Activated naive CD8-positive, alpha-beta T cell (primary cell): ENCODE measurements around the gene ASB18.
"Not testable (repeated sequence)": the region's sequence is repeated elsewhere in the genome, so short reads cannot be mapped to it uniquely, and the experiment has no call there.

ENCODE experiments used
- H3K27ac Mint-ChIP-seq: one replicate; pipeline ENCODE4 v1.8.0; 2021; ENCODE audit warnings: mixed read lengths
- H3K27me3 Mint-ChIP-seq: one replicate; pipeline ENCODE4 v1.8.0; 2021; ENCODE audit warnings: mixed read lengths
- H3K36me3 Mint-ChIP-seq: one replicate; pipeline ENCODE4 v1.8.0; 2021; ENCODE audit warnings: mixed read lengths
- H3K4me1 Mint-ChIP-seq: one replicate; pipeline ENCODE4 v1.8.0; 2021; ENCODE audit warnings: low read depth, mixed read lengths
- H3K4me3 Mint-ChIP-seq: one replicate; pipeline ENCODE4 v1.8.0; 2021; ENCODE audit warnings: mild to moderate bottlenecking, mixed read lengths
- H3K9me3 Mint-ChIP-seq: one replicate; pipeline ENCODE4 v1.8.0; 2021; ENCODE audit warnings: low read depth, mixed read lengths

Gene ASB18

DNA sequence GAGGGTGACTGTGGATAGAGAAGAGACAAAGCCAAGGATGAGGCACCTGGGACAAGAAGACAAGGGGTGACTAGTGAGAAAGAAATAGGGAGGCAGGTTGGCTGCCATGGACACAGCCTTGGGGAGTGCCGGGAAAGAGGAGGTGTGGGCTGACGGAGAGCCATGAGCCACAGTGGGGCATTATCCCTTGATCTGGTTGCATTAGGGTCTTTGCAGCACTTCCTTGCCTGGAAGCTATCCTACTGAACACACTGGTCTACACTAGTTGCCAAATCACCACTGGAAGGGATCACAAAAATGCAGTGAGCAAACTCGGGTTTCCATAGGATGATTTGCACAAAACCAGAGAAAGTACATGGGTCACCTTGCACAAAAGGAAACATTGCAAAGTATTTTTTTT, 27.7 kb upstream of the ASB18 start:
- Mint-ChIP-seq H3K4me1 (no peaks in the 10 kb centered on the region), H3K27me3 (peaks cover 17% of the 10 kb centered on the region), H3K36me3 (no peaks in the 10 kb centered on the region), H3K4me3 (no peak overlapping the region), H3K9me3 (no peaks in the 10 kb centered on the region), H3K27ac (no peak overlapping the region)

GRCh38 chr2:236291476-236291875, 27.3 kb upstream of the ASB18 start:
- Mint-ChIP-seq H3K27ac (no peak overlapping the region), H3K27me3 (peaks cover 17% of the 10 kb centered on the region), H3K9me3 (no peaks in the 10 kb centered on the region), H3K36me3 (no peaks in the 10 kb centered on the region), H3K4me3 (no peak overlapping the region), H3K4me1 (no peaks in the 10 kb centered on the region)

DNA sequence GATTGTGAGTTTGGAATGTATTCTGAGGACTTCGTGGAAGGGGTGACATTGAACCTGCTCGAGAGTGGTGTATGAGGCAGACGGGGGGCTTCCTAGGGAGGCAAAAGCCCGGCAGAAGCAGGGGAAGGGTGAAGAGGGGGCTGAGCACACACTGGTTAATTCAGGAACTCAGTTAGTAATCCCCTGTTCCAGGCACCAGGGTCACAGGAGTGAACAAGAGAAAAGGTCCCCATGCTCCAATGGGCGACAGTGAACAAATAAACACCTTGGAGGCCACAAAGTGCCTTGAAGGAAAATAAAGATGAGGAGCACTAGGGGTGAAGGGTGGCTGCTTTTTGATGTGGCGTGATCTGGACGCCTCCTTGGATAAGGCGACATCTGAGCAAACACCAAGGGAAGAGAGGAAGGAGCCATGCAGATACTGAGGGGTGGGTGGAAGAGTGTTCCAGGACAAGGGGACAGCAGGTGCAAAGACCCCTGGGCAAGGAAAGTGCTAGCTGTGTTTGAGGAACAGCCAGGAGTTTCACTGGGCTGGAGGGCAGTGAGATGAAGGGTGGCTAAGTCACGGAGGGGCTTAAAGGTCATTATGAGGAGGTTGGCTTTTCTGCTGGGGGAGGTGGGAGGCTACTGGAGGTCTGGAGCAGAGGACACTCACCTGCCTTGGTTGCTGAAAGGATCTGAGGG, 26.7 kb upstream of the ASB18 start:
- Mint-ChIP-seq H3K4me3 (no peak overlapping the region), H3K27me3 (peaks cover 17% of the 10 kb centered on the region), H3K4me1 (no peaks in the 10 kb centered on the region), H3K9me3 (no peaks in the 10 kb centered on the region), H3K27ac (no peak overlapping the region), H3K36me3 (no peaks in the 10 kb centered on the region)

- Mint-ChIP-seq H3K27ac (no peak overlapping the region), H3K4me1 (no peaks in the 10 kb centered on the region), H3K4me3 (no peak overlapping the region), H3K36me3 (no peaks in the 10 kb centered on the region), H3K27me3 (peaks cover 17% of the 10 kb centered on the region), H3K9me3 (no peaks in the 10 kb centered on the region)
Measured at GRCh38 chr2:236289766-236290462, 25.7 kb upstream of the ASB18 start.

DNA sequence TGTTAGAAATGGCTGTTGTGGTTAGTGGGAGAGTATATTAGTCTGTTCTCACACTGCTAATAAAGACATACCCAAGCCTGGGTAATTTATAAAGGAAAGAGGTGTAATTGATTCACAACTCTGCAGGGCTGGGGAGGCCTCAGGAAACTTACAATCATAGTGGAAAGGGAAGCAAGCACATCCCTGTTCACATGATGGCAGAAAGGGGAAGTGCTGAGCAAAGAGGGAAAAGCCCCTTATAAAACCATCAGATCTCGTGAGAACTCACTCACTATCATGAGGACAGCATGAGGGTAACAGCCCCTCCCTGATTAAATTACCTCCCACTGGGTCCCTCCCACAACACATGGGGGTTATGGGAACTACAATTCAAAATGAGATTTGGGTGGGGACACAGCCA, 24.2 kb upstream of the ASB18 start:
- not testable (repeated sequence) for H3K4me1 Mint-ChIP-seq, H3K4me3 Mint-ChIP-seq, H3K9me3 Mint-ChIP-seq, H3K36me3 Mint-ChIP-seq, H3K27ac Mint-ChIP-seq
- peaks cover 17% of the 10 kb centered on the region for H3K27me3 Mint-ChIP-seq

DNA sequence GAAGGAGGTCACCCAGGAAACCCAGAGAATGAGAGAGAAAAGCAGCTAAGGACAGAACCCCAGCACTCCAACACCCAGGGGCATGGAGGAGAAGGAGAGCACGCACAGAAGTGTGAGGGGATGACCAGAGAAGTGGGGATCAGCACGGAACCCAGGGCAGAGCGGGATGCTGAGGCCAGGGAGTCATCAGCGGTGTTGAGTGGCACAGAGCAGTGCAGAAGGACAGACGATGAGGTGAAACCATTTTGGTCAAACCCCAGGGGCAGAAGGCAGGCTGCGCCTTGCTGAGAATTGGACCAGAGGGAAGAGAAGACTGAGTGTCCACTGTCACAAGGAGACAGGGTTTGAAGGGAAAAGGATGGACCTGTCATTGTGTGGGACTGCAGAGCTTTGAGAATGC, 23.4 kb upstream of the ASB18 start:
- H3K27me3 Mint-ChIP-seq, result peaks cover 17% of the 10 kb centered on the region
- no peak overlapping the region for H3K4me3 Mint-ChIP-seq
- H3K4me1 Mint-ChIP-seq, result no peaks in the 10 kb centered on the region
- H3K27ac Mint-ChIP-seq, result no peak overlapping the region
- H3K36me3 Mint-ChIP-seq, result no peaks in the 10 kb centered on the region
- H3K9me3 Mint-ChIP-seq, result no peaks in the 10 kb centered on the region

- Mint-ChIP-seq H3K36me3 (no peaks in the 10 kb centered on the region), H3K4me3 (no peak overlapping the region), H3K9me3 (no peaks in the 10 kb centered on the region), H3K4me1 (no peaks in the 10 kb centered on the region), H3K27ac (no peak overlapping the region), H3K27me3 (peaks cover 19% of the 10 kb centered on the region)
Measured at GRCh38 chr2:236286873-236287545, 22.8 kb upstream of the ASB18 start.

- H3K27me3 Mint-ChIP-seq, result peaks cover 13% of the 10 kb centered on the region
- H3K4me3 Mint-ChIP-seq, result no peak overlapping the region
- no peaks in the 10 kb centered on the region for H3K4me1 Mint-ChIP-seq
- H3K27ac Mint-ChIP-seq, result no peak overlapping the region
- H3K9me3 Mint-ChIP-seq, result no peaks in the 10 kb centered on the region
- no peaks in the 10 kb centered on the region for H3K36me3 Mint-ChIP-seq
Measured at GRCh38 chr2:236284208-236284607, 20.0 kb upstream of the ASB18 start.

DNA sequence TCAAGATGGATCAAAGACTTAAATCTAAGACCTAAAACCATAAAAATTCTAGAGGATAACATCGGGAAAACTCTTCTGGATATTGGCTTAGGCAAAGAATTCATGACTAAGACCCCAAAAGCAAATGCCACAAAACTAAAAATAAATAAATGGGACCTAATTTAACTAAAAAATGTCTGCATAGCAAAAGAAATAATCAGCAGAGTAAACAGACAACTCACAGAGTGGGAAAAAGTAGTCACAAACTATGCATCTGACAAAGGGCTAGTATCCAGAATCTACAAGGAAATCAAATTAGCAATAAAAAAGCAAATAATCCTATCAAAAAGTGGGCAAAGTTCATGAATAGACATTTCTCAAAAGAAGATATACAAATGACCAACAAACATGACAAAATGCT, 18.2 kb upstream of the ASB18 start:
- no peaks in the 10 kb centered on the region for H3K4me1 Mint-ChIP-seq
- no peak overlapping the region for H3K4me3 Mint-ChIP-seq
- peaks cover 19% of the 10 kb centered on the region for H3K27me3 Mint-ChIP-seq
- H3K27ac Mint-ChIP-seq, result no peak overlapping the region
- no peaks in the 10 kb centered on the region for H3K9me3 Mint-ChIP-seq
- H3K36me3 Mint-ChIP-seq, result no peaks in the 10 kb centered on the region

- no peak overlapping the region for H3K4me3 Mint-ChIP-seq
- no peak overlapping the region for H3K27ac Mint-ChIP-seq
- no peaks in the 10 kb centered on the region for H3K36me3 Mint-ChIP-seq
- H3K9me3 Mint-ChIP-seq, result no peaks in the 10 kb centered on the region
- no peaks in the 10 kb centered on the region for H3K4me1 Mint-ChIP-seq
- peaks cover 23% of the 10 kb centered on the region for H3K27me3 Mint-ChIP-seq
Measured at GRCh38 chr2:236281423-236281822, 17.2 kb upstream of the ASB18 start.

GRCh38 chr2:236273126-236273525, 8.9 kb upstream of the ASB18 start:
- no peaks in the 10 kb centered on the region for H3K36me3 Mint-ChIP-seq
- peaks cover 22% of the 10 kb centered on the region for H3K27me3 Mint-ChIP-seq
- H3K4me1 Mint-ChIP-seq, result no peaks in the 10 kb centered on the region
- H3K9me3 Mint-ChIP-seq, result peaks cover 7% of the 10 kb centered on the region
- no peak overlapping the region for H3K27ac Mint-ChIP-seq
- H3K4me3 Mint-ChIP-seq, result no peak overlapping the region

DNA sequence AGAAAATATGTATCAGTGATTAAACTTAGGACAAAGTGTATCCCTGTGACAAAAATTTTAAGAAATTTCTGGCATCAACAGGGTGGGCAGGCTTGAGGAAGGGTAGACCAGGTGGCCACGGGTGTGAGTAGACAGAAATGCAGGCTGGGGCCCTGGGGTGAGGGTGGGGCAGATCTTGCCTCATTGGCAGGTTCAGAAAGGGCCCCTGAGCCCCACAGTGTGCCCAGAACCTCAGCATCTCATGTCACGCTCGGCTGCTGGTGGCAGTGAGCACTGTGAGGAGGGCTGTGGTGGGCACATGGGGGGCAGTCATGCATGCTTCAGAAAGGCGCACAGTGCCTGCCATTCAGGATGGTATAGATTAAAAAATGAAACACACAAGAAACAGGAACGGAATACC, 7.6 kb upstream of the ASB18 start:
- Mint-ChIP-seq H3K4me1 (no peaks in the 10 kb centered on the region), H3K4me3 (no peak overlapping the region), H3K27me3 (peaks cover 16% of the 10 kb centered on the region), H3K27ac (no peak overlapping the region), H3K36me3 (no peaks in the 10 kb centered on the region), H3K9me3 (peaks cover 7% of the 10 kb centered on the region)

- H3K9me3 Mint-ChIP-seq, H3K27ac Mint-ChIP-seq, H3K27me3 Mint-ChIP-seq, H3K4me1 Mint-ChIP-seq, H3K4me3 Mint-ChIP-seq, H3K36me3 Mint-ChIP-seq: not testable (repeated sequence)
Measured at GRCh38 chr2:236269876-236270275, 5.7 kb upstream of the ASB18 start.

DNA sequence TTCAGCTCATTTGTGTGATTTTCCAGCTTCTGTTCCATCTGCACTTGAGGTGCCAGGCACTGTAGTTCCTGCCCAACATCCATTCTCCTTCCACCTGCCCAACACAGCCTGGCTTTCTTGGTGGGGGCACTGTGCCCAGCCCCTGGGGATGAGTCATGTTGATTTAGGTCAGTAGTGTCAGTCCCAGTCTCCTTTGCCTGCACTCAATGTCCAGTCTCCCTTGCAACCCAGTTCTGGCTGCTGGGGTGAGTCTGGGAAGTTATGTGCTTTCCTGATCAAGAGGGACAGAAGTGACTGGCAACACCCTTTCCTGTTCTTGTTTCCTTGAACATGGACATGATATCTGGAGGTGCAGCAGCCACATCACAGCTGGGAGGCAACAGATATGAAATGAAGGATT, 1.5 kb upstream of the ASB18 start:
- H3K27me3 Mint-ChIP-seq, result peaks cover 7% of the 10 kb centered on the region
- no peaks in the 10 kb centered on the region for H3K36me3 Mint-ChIP-seq
- no peaks in the 10 kb centered on the region for H3K4me1 Mint-ChIP-seq
- H3K27ac Mint-ChIP-seq, result no peak overlapping the region
- no peak overlapping the region for H3K4me3 Mint-ChIP-seq
- peaks cover 11% of the 10 kb centered on the region for H3K9me3 Mint-ChIP-seq

DNA sequence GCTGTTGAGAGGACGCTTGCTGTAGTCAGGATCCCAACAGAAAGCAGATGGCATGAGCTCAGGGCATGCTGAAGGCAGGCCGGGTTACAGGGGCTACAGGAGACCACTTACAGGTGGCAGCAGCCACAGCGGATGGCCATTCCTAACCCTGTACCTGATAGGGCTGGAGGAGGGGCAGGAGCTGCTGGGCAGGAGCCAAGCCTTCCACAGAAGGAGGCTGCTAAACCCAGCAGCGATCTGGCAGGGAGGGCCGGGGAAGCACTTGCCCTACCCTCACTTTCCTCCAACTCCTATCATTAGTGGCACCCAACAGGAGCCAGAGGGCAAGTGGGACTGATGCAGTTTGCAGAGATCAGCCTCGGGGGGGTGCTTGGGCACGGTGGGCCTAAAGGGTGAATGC, 2.0 kb downstream of the ASB18 start:
- no peak overlapping the region for H3K27ac Mint-ChIP-seq
- H3K4me3 Mint-ChIP-seq, result no peak overlapping the region
- H3K27me3 Mint-ChIP-seq, result peaks cover 14% of the 10 kb centered on the region
- H3K4me1 Mint-ChIP-seq, result no peaks in the 10 kb centered on the region
- no peaks in the 10 kb centered on the region for H3K36me3 Mint-ChIP-seq
- peaks cover 5% of the 10 kb centered on the region for H3K9me3 Mint-ChIP-seq
